Endothelial cell of umbilical vein (primary cell): Measurements from ENCODE around the gene PCDHGA12. TPM values are rescaled to one million over a fixed set of nuclear protein-coding genes. Genes with fewer than 3 reads are reported as not detected.

Experiments
- BruUV-seq: library from RNA; stranded (reverse); fragments of 400-500 nt; replicated peaks from 2 replicates; lab custom pipeline; 2021; lab: Mats Ljungman, UMichigan
- CTCF ChIA-PET: fragments of 300-600, 350-600 bp; sonication (Branson Sonifier 250); formaldehyde crosslinking; loops from one replicate; lab custom pipeline; 2021; ENCODE audit warnings: antibody characterized with exemption, inconsistent platforms; lab: Charles Lee
- POLR2A ChIA-PET: fragments of 300-600, 350-600 bp; sonication (Branson Sonifier 250); formaldehyde crosslinking; loops from one replicate; lab custom pipeline; 2021; ENCODE audit warnings: antibody characterized with exemption, inconsistent platforms; lab: Charles Lee
- DNase-seq: peaks from one replicate; pipeline ENCODE4 v3.0.0-alpha.2; 2011; ENCODE audit warnings: low read depth, low spot score
- FAIRE-seq: peaks from 2 replicates; lab custom pipeline; 2011; peaks lifted over from hg19 to GRCh38; lab: Jason Lieb, UNC
- H2AFZ ChIP-seq: 2 replicates; pipeline ENCODE4 v1.6.0; 2012; ENCODE audit warnings: low read depth, low read length, control low read depth, inconsistent platforms
- H3K27ac ChIP-seq: 2 replicates; pipeline ENCODE4 v1.5.1; 2011; ENCODE audit warnings: low read depth, mild to moderate bottlenecking, control low read depth, low read length, moderate library complexity; ENCODE audit not compliant: insufficient read depth
- H3K27me3 ChIP-seq, 2 experiments: 2 replicates each; pipeline versions ENCODE4 v1.6.0 to v1.6.1; 2011; ENCODE audit warnings: low read length in 2 of 2, mixed read lengths in 1 of 2; ENCODE audit not compliant: control insufficient read depth in 2 of 2, insufficient read depth in 2 of 2
- H3K36me3 ChIP-seq, 2 experiments: 2 replicates in 1 of 2; 3 replicates in 1 of 2; pipeline ENCODE4 v1.5.1; 2011; ENCODE audit warnings: low read length in 2 of 2, mild to moderate bottlenecking in 1 of 2, moderate library complexity in 1 of 2; ENCODE audit not compliant: control insufficient read depth in 2 of 2, insufficient read depth in 2 of 2; ENCODE audit errors: extremely low read depth in 1 of 2
- H3K4me1 ChIP-seq: 3 replicates; pipeline ENCODE4 v1.5.1; 2011; ENCODE audit warnings: mild to moderate bottlenecking, low read length; ENCODE audit not compliant: control insufficient read depth, insufficient read depth; ENCODE audit errors: extremely low read depth
- H3K4me2 ChIP-seq: 2 replicates; pipeline ENCODE4 v1.6.1; 2011; ENCODE audit warnings: low read length, control low read depth, mixed read lengths; ENCODE audit not compliant: insufficient read depth
- H3K4me3 ChIP-seq, 3 experiments: fragments of 200-600 bp in 1 of 3; sonication (generic), shearing (Covaris generic) in 1 of 3; replicated peaks in 1 of 3; 2 replicates each; pipeline ENCODE4 v1.5.1; 2011 to 2016; ENCODE audit warnings: control low read depth in 3 of 3, low read length in 3 of 3, mild to moderate bottlenecking in 2 of 3, inconsistent platforms in 1 of 3, low read depth in 1 of 3, moderate library complexity in 1 of 3; ENCODE audit not compliant: insufficient read depth in 1 of 3
- H3K79me2 ChIP-seq: 2 replicates; pipeline ENCODE4 v1.6.0; 2012; ENCODE audit warnings: low read length, inconsistent platforms; ENCODE audit not compliant: control insufficient read depth, insufficient read depth
- H3K9ac ChIP-seq: replicated peaks from 2 replicates; pipeline ENCODE3; 2011; ENCODE audit warnings: low read length, control low read depth; ENCODE audit not compliant: insufficient read depth; ENCODE audit errors: extremely low read depth
- H3K9me1 ChIP-seq: replicated peaks from 3 replicates; pipeline ENCODE4 v1.6.0; 2011; ENCODE audit warnings: mild to moderate bottlenecking, low read length; ENCODE audit not compliant: control insufficient read depth, insufficient read depth; ENCODE audit errors: extremely low read depth
- H3K9me3 ChIP-seq: replicated peaks from 2 replicates; pipeline ENCODE4 v1.5.1; 2012; ENCODE audit warnings: low read length, inconsistent platforms; ENCODE audit not compliant: control insufficient read depth, insufficient read depth
- H4K20me1 ChIP-seq: replicated peaks from 2 replicates; pipeline ENCODE3; 2011; ENCODE audit warnings: mild to moderate bottlenecking, low read length; ENCODE audit not compliant: control insufficient read depth, insufficient read depth; ENCODE audit errors: extremely low read depth
- CTCF ChIP-seq, 2 donors: IDR thresholded peaks; 1 replicate in 1 of 2; 2 replicates in 1 of 2; pipeline ENCODE4 v1.5.1; 2011; ENCODE audit warnings: low read length in 2 of 2, mild to moderate bottlenecking in 2 of 2, moderate library complexity in 2 of 2, control low read depth in 1 of 2, inconsistent platforms in 1 of 2, low read depth in 1 of 2; ENCODE audit not compliant: insufficient read depth in 1 of 2; ENCODE audit errors: extremely low read depth in 1 of 2
- EZH2 ChIP-seq: IDR thresholded peaks from 2 replicates; pipeline ENCODE4 v1.6.1; 2012; ENCODE audit warnings: borderline replicate concordance, low read depth, mild to moderate bottlenecking, moderate library complexity, low read length, inconsistent platforms; ENCODE audit not compliant: severe bottlenecking
- FOS ChIP-seq: IDR thresholded peaks from 2 replicates; pipeline ENCODE4 v1.6.1; 2011; ENCODE audit warnings: mild to moderate bottlenecking, low read length, moderate library complexity, borderline replicate concordance; ENCODE audit not compliant: insufficient read depth
- GATA2 ChIP-seq: IDR thresholded peaks from 2 replicates; pipeline ENCODE4 v1.7.0; 2011; ENCODE audit warnings: low read depth, mild to moderate bottlenecking, moderate library complexity, mixed read lengths, low read length; ENCODE audit not compliant: insufficient read length, insufficient read depth
- JUN ChIP-seq: IDR thresholded peaks from 2 replicates; pipeline ENCODE4 v1.6.1; 2011; ENCODE audit warnings: borderline replicate concordance, low read depth; ENCODE audit not compliant: insufficient read length, insufficient read depth
- MAX ChIP-seq: IDR thresholded peaks from 2 replicates; pipeline ENCODE4 v1.6.1; 2011; ENCODE audit not compliant: insufficient read depth, insufficient read length
- MYC ChIP-seq: IDR thresholded peaks from one replicate; pipeline ENCODE4 v1.6.1; 2011; ENCODE audit warnings: mild to moderate bottlenecking, low read depth, low read length
- POLR2A ChIP-seq: IDR thresholded peaks from 2 replicates; pipeline ENCODE4 v1.6.1; 2012; ENCODE audit warnings: low read depth, mild to moderate bottlenecking, control low read depth, low read length
- POLR2AphosphoS5 ChIP-seq: IDR thresholded peaks from 2 replicates; pipeline ENCODE4 v1.6.1; 2012; ENCODE audit warnings: low read depth, mild to moderate bottlenecking, control low read depth, low read length, moderate library complexity; ENCODE audit not compliant: insufficient read depth
- dilution Hi-C: fragments of 300-500 bp; cut with MboI; formaldehyde crosslinking; loops from one replicate; pipeline ENCODE4 v1.15.0; 2019; ENCODE audit warnings: low sequenced_read_pairs; ENCODE audit not compliant: extremely low pct_ligation_motif_present
- intact Hi-C: fragments of 100-400 bp; cut with micrococcal nuclease; formaldehyde crosslinking; loops from one replicate; pipeline ENCODE4 v1.10.0; 2022
- polyA plus RNA-seq, 4 experiments: library from polyadenylated mRNA; depleted of rRNA in 3 of 4; stranded (reverse) in 3 of 4; unstranded in 1 of 4; fragments of >200 nt; gene quantifications; 2 replicates each; pipeline versions ENCODE4 v1.2.1 to v1.2.3, GENCODE V29; 2011 to 2012; ENCODE audit warnings: missing spikeins in 1 of 4
- total RNA-seq: library from RNA; stranded (reverse); gene quantifications from 2 replicates; pipeline ENCODE4 v1.2.3, GENCODE V29; 2021

PCDHGA12 gene
- total and polyA plus RNA-seq, 2 donors (not counting 3 experiments of a cell fraction or from before 2014, with no cell fraction given) = 4.2 to 9.9 TPM

DNA sequence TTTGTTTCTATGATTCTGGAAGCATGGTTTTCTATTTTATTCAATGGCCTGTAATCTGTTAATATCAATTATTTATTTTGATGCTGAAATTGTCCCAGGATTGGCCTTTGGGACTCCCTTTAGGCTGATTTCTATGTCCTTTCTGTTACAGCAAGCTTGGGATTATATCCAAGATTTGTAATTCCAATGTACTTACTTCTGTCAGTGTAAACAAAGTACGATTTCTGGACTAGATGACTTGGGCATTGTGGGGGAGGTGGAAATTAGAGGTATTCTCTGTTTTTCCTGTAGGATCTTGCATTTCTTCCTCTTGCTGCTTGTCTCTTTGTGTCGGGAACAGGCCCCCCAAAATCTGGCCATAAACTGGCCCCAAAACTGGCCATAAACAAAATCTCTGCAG, 3.7 kb downstream of the PCDHGA12 start:
- H2AFZ ChIP-seq = no peak overlapping the region
- dilution Hi-C loops (no loop called here), intact Hi-C loops (no loop called here)
- H3K36me3 ChIP-seq = no peaks in the 10 kb centered on the region
- no peaks in the 10 kb centered on the region for H3K9me3 ChIP-seq
- no peak overlapping the region for H3K9ac ChIP-seq
- H3K4me3 ChIP-seq = no peak overlapping the region
- TF ChIP-seq POLR2A = no peak
- TF ChIP-seq FOS = no peak
- TF ChIP-seq MAX = no peak
- TF ChIP-seq EZH2 = no peak
- TF ChIP-seq POLR2AphosphoS5 = no peak
- TF ChIP-seq CTCF (IDR thresholded peaks at IDR 0.05; ENCODE audit: extremely low read depth in 1 of 2, insufficient read depth in 1 of 2, low read depth in 1 of 2, low read length in 2 of 2) = no peak
- TF ChIP-seq JUN = no peak
- TF ChIP-seq GATA2 = no peak
- no peak for TF ChIP-seq MYC
- ChIA-PET CTCF (interaction anchor here (1.0 to 6.8 kb wide), 3 partner anchors 13 to 77 kb away, joined by 3 to 158 read pairs (median 4); partner anchors contain the start of genes PCDHGA11 and PCDHGC3), POLR2A (no interaction called here)
- no peaks in the 10 kb centered on the region for H3K9me1 ChIP-seq
- no peak overlapping the region for H3K27ac ChIP-seq
- no peaks in the 10 kb centered on the region for H4K20me1 ChIP-seq
- FAIRE-seq (no peak), DNase-seq (no peak)
- H3K4me2 ChIP-seq = no peak overlapping the region
- H3K27me3 ChIP-seq = peaks cover 15 to 20% of the 10 kb centered on the region in 2 experiments
- BruUV-seq = no TSS peak
- H3K79me2 ChIP-seq = no peaks in the 10 kb centered on the region
- H3K4me1 ChIP-seq = peaks cover 17% of the 10 kb centered on the region
